HepG2 (cell line): Measurements from ENCODE around the gene SEMA4B. TPM values are rescaled to one million over a fixed set of nuclear protein-coding genes. Genes with fewer than 3 reads are reported as not detected.

ENCODE experiments used
- ATF2 ChIP-seq: sonication (generic); formaldehyde crosslinking; IDR thresholded peaks from 2 replicates; pipeline ENCODE4 v1.4.0; 2020; ENCODE audit warnings: missing genetic modification reagents
- CAMTA2 ChIP-seq: sonication (generic); formaldehyde crosslinking; IDR thresholded peaks from 2 replicates; pipeline ENCODE4 v1.4.0; 2020; ENCODE audit warnings: mild to moderate bottlenecking, missing genetic modification reagents, borderline replicate concordance
- CENPBD1 ChIP-seq: sonication (generic); formaldehyde crosslinking; IDR thresholded peaks from 2 replicates; pipeline ENCODE4 v1.8.0; 2022; ENCODE audit warnings: missing genetic modification reagents, low read depth, mild to moderate bottlenecking, borderline replicate concordance
- HIVEP1 ChIP-seq: sonication (generic); formaldehyde crosslinking; IDR thresholded peaks from 2 replicates; pipeline ENCODE4 v1.4.0; 2020; ENCODE audit warnings: mild to moderate bottlenecking, missing genetic modification reagents
- HMGA1 ChIP-seq: sonication (generic); formaldehyde crosslinking; conservative IDR thresholded peaks from 2 replicates; pipeline ENCODE4 v1.4.0; 2020; ENCODE audit warnings: missing genetic modification reagents
- KDM1A ChIP-seq: IDR thresholded peaks from 2 replicates; pipeline ENCODE4 v1.6.1; 2016; ENCODE audit warnings: missing compliant biosample characterization
- KLF13 ChIP-seq: sonication (generic); formaldehyde crosslinking; IDR thresholded peaks from 2 replicates; pipeline ENCODE4 v1.4.0; 2020; ENCODE audit warnings: mild to moderate bottlenecking, missing genetic modification reagents
- NFE2L2 ChIP-seq: fragments of 150-350 bp; IDR thresholded peaks from 2 replicates; pipeline ENCODE4 v1.6.1; 2014; ENCODE audit warnings: low read length
- NR2F2 ChIP-seq: IDR thresholded peaks from 2 replicates; pipeline ENCODE4 v1.6.1; 2012; ENCODE audit warnings: low read depth, inconsistent platforms, borderline replicate concordance
- PRDM4 ChIP-seq: sonication (generic); formaldehyde crosslinking; IDR thresholded peaks from 2 replicates; pipeline ENCODE4 v1.9.0; 2021; ENCODE audit warnings: missing genetic modification reagents, borderline replicate concordance
- REST ChIP-seq, 2 experiments: IDR thresholded peaks; 2 replicates each; pipeline ENCODE4 v1.6.1; 2011 to 2012; ENCODE audit warnings: low read length in 2 of 2, borderline replicate concordance in 1 of 2, low read depth in 1 of 2, mild to moderate bottlenecking in 1 of 2, moderate library complexity in 1 of 2
- SETDB1 ChIP-seq: sonication (generic); formaldehyde crosslinking; IDR thresholded peaks from 2 replicates; pipeline ENCODE4 v1.5.1; 2020; ENCODE audit warnings: missing genetic modification reagents, mild to moderate bottlenecking, borderline replicate concordance
- SIN3A ChIP-seq: IDR thresholded peaks from 2 replicates; pipeline ENCODE4 v1.6.1; 2011; ENCODE audit warnings: low read depth, mild to moderate bottlenecking, control low read depth, low read length, borderline replicate concordance
- SP140L ChIP-seq: sonication (generic); formaldehyde crosslinking; IDR thresholded peaks from 2 replicates; pipeline ENCODE4 v1.4.0; 2020; ENCODE audit warnings: missing genetic modification reagents, borderline replicate concordance
- ZNF383 ChIP-seq: sonication (generic); formaldehyde crosslinking; IDR thresholded peaks from 2 replicates; pipeline ENCODE4 v1.4.0; 2020; ENCODE audit warnings: missing genetic modification reagents, mild to moderate bottlenecking, borderline replicate concordance
- ZNF543 ChIP-seq: sonication (generic); formaldehyde crosslinking; IDR thresholded peaks from 2 replicates; pipeline ENCODE4 v1.4.0; 2020; ENCODE audit warnings: mild to moderate bottlenecking, missing genetic modification reagents
- ZSCAN5A ChIP-seq: sonication (generic); formaldehyde crosslinking; IDR thresholded peaks from 2 replicates; pipeline ENCODE4 v1.8.0; 2022; ENCODE audit warnings: mild to moderate bottlenecking, missing genetic modification reagents, borderline replicate concordance
- ZSCAN9 ChIP-seq: IDR thresholded peaks from 2 replicates; pipeline ENCODE4 v1.6.1; 2016; ENCODE audit warnings: borderline replicate concordance
- polyA plus RNA-seq, 8 experiments: library from polyadenylated mRNA; depleted of rRNA in 3 of 8; stranded (reverse) in 7 of 8; unstranded in 1 of 8; fragments of >200 nt; fragmentation: Illumina TruSeq in 4 of 8; extraction: Trizol in 4 of 8; gene quantifications; 2 replicates each; pipeline versions ENCODE4 v1.2.1 to v1.2.3, GENCODE V29; 2011 to 2016; ENCODE audit warnings: low read depth in 4 of 8, missing spikeins in 1 of 8, mixed read lengths in 1 of 8; ENCODE audit not compliant: insufficient read depth in 1 of 8
- total RNA-seq, 5 experiments: library from RNA; depleted of rRNA; stranded (reverse); fragments of >200 nt; fragmentation: Illumina TruSeq; extraction: Trizol; gene quantifications; 2 replicates each; pipeline ENCODE4 v1.2.3, GENCODE V29; 2016; ENCODE audit warnings: low read depth in 1 of 5

SEMA4B gene
- total and polyA plus RNA-seq, 2 of the 13 experiments (the other 11 are each of a cell fraction or from before 2014, with no cell fraction given) = 2.1 to 17.0 TPM

- TF ChIP-seq CENPBD1 (CRISPR knock-in tag) = no peak
- TF ChIP-seq KLF13 = no peak
- 0 out of 2 replicates have a peak, but pooled peaks have one; percentile 47 for TF ChIP-seq ZNF543 (CRISPR knock-in tag)
- no peak for TF ChIP-seq CAMTA2 (CRISPR knock-in tag)
- TF ChIP-seq ZNF383 (CRISPR knock-in tag) = no peak
- no peak for TF ChIP-seq NR2F2
- TF ChIP-seq ATF2 = no peak
- no peak for TF ChIP-seq ZSCAN5A (CRISPR knock-in tag)
- TF ChIP-seq HMGA1 (CRISPR knock-in tag) = no peak
- TF ChIP-seq HIVEP1 (CRISPR knock-in tag) = no peak
- peak; percentile 71; the same call in 1 of the 2 replicates for TF ChIP-seq ZSCAN9
- TF ChIP-seq SP140L (CRISPR knock-in tag) = no peak
- no peak for TF ChIP-seq NFE2L2
- no peak for TF ChIP-seq SIN3A
- no peak for TF ChIP-seq SETDB1 (CRISPR knock-in tag)
- TF ChIP-seq KDM1A (CRISPR knock-in tag) = 0 out of 2 replicates have a peak, but pooled peaks have one; percentile 21
- no peak for TF ChIP-seq REST (IDR thresholded peaks at IDR 0.05; ENCODE audit: borderline replicate concordance in 1 of 2, low read depth in 1 of 2, low read length in 2 of 2)
- TF ChIP-seq PRDM4 (CRISPR knock-in tag) = no peak
Measured at GRCh38 chr15:90165659-90166489, 35.3 kb upstream of the SEMA4B start (continued).
